DOHH2 (cell line): ENCODE measurements around the gene SOX1.

Experiments
- CTCF ChIP-seq: fragments of 200-600 bp; sonication (generic); IDR thresholded peaks from one replicate; pipeline ENCODE4 v1.5.1; 2014; ENCODE audit warnings: antibody characterized with exemption, mild to moderate bottlenecking, low read depth, low read length; ENCODE audit not compliant: poor library complexity, severe bottlenecking
- EZH2phosphoT487 ChIP-seq: fragments of 200-600 bp; sonication (generic); IDR thresholded peaks from 2 replicates; pipeline ENCODE4 v1.6.1; 2017; ENCODE audit warnings: borderline replicate concordance, mild to moderate bottlenecking, antibody characterized with exemption, low read length, moderate library complexity, mixed read lengths

DNA sequence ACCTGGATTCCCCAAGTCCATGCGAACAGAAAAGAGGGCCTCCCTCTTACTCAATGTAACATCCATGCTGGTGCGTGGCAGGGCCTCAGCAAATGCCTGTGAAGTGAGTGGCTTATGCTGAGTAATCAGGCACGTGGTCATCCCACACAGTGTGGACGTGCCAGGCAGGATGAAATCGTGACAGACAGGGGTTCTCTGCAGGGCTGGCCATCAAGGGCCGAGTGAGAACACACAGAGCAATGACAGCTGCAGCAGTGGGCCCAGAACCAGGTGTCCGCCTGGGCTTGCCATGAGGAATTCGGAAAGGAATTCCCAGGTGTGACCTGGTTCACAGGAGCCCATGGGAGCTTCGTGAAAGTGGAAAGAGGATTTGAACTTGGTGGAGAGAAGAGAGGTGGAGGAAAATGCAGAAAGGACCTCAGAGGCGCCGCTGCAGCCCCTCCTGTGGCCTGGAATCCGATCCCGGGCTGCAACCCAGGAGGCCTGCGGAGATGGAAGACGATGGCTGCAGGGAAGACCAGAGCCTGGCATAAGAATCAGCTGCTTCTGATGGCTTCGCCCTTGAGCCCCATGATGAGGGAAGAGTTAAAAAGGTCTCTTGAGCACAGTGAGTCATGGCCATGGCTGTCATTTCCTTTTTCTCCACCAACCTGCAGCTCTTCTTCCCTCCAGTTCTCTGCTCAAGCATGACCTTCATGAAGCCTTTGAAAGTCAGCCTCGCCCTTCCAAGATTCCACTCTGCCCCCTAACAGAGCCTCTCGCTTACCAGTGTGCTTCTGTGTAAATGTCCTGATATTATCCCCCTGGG is 34.6 kb upstream of the SOX1 start:
- TF ChIP-seq CTCF (no peak), EZH2phosphoT487 (no peak)
